ENCODE data around the gene CCDC43.

GRCh38 chr17:44645341-44645740 lies 44.2 kb downstream of the CCDC43 start:
- TF ChIP-seq CTCF (IDR thresholded peaks at IDR 0.05) (no peak), POLR2A (IDR thresholded peaks at IDR 0.05) (no peak)

Measured in heart left ventricle (tissue), 13 donors.